HepG2 (cell line): ENCODE measurements around the gene NYNRIN. TPM values are rescaled to one million over a fixed set of nuclear protein-coding genes. Genes with fewer than 3 reads are reported as not detected.

Experiments
- ATF6 ChIP-seq: sonication (generic); formaldehyde crosslinking; conservative IDR thresholded peaks from 2 replicates; pipeline ENCODE4 v1.4.0; 2020; ENCODE audit warnings: missing genetic modification reagents
- ATF7-NPFF ChIP-seq: sonication (generic); formaldehyde crosslinking; IDR thresholded peaks from 2 replicates; pipeline ENCODE4 v1.8.1; 2023; ENCODE audit warnings: mild to moderate bottlenecking, low read depth, missing genetic modification reagents, moderate library complexity
- CENPT ChIP-seq: sonication (generic); formaldehyde crosslinking; IDR thresholded peaks from 2 replicates; pipeline ENCODE4 v1.8.0; 2022; ENCODE audit warnings: low read depth, mild to moderate bottlenecking, moderate library complexity, missing genetic modification reagents
- ELK4 ChIP-seq: sonication (generic); formaldehyde crosslinking; IDR thresholded peaks from 2 replicates; pipeline ENCODE4 v1.9.0; 2021; ENCODE audit warnings: missing genetic modification reagents, borderline replicate concordance
- ESRRA ChIP-seq: sonication (generic); formaldehyde crosslinking; IDR thresholded peaks from 2 replicates; pipeline ENCODE4 v1.5.1; 2020; ENCODE audit warnings: mild to moderate bottlenecking, low read depth, missing genetic modification reagents
- GATAD2A ChIP-seq: IDR thresholded peaks from 2 replicates; pipeline ENCODE4 v1.6.1; 2016
- JUND ChIP-seq: sonication (generic); formaldehyde crosslinking; IDR thresholded peaks from 2 replicates; pipeline ENCODE4 v1.8.0; 2022; ENCODE audit warnings: mild to moderate bottlenecking, missing genetic modification reagents
- MIER3 ChIP-seq: IDR thresholded peaks from 2 replicates; pipeline ENCODE4 v1.6.1; 2016; ENCODE audit warnings: missing compliant biosample characterization, borderline replicate concordance
- NR2F1 ChIP-seq, 2 experiments: fragments of 450-650 bp in 1 of 2; formaldehyde crosslinking in 1 of 2; IDR thresholded peaks; 2 replicates each; pipeline versions ENCODE4 v1.5.0 to v1.6.1; 2016 to 2020; ENCODE audit warnings: mild to moderate bottlenecking in 1 of 2, missing compliant biosample characterization in 1 of 2, missing genetic modification reagents in 1 of 2, moderate library complexity in 1 of 2
- PITX1 ChIP-seq: sonication (generic); formaldehyde crosslinking; IDR thresholded peaks from 2 replicates; pipeline ENCODE4 v1.5.1; 2020; ENCODE audit warnings: mild to moderate bottlenecking, missing genetic modification reagents
- RARA ChIP-seq: IDR thresholded peaks from 2 replicates; pipeline ENCODE4 v1.6.1; 2016; ENCODE audit warnings: missing genetic modification reagents, missing compliant biosample characterization
- SMYD3 ChIP-seq: sonication (generic); formaldehyde crosslinking; IDR thresholded peaks from 2 replicates; pipeline ENCODE4 v1.8.1; 2023; ENCODE audit warnings: mild to moderate bottlenecking, missing genetic modification reagents
- SRSF4 ChIP-seq: fragments of 200-400 bp; formaldehyde crosslinking; IDR thresholded peaks from one replicate; pipeline ENCODE4 v1.6.1; 2018; ENCODE audit warnings: mild to moderate bottlenecking, low read depth, low read length, moderate library complexity; ENCODE audit not compliant: poor library complexity, severe bottlenecking
- SUZ12 ChIP-seq: fragments of 150-350 bp; IDR thresholded peaks from 2 replicates; pipeline ENCODE4 v1.6.1; 2014; ENCODE audit warnings: low read depth, low read length
- TOE1 ChIP-seq: sonication (generic); formaldehyde crosslinking; IDR thresholded peaks from 2 replicates; pipeline ENCODE4 v1.4.0; 2020; ENCODE audit warnings: mild to moderate bottlenecking, missing genetic modification reagents
- ZFAT ChIP-seq: sonication (generic); formaldehyde crosslinking; conservative IDR thresholded peaks from 2 replicates; pipeline ENCODE4 v1.8.1; 2023; ENCODE audit warnings: missing genetic modification reagents, inconsistent platforms
- ZFP62 ChIP-seq: sonication (generic); formaldehyde crosslinking; IDR thresholded peaks from 2 replicates; pipeline ENCODE4 v1.4.0; 2020; ENCODE audit warnings: missing genetic modification reagents
- ZMYM3 ChIP-seq: sonication (generic); formaldehyde crosslinking; IDR thresholded peaks from 2 replicates; pipeline ENCODE4 v1.5.1; 2020; ENCODE audit warnings: mild to moderate bottlenecking, missing genetic modification reagents
- ZNF124 ChIP-seq: sonication (generic); formaldehyde crosslinking; IDR thresholded peaks from 2 replicates; pipeline ENCODE4 v1.4.0; 2020; ENCODE audit warnings: missing genetic modification reagents
- ZNF3 ChIP-seq: IDR thresholded peaks from 2 replicates; pipeline ENCODE4 v1.7.0; 2017; ENCODE audit warnings: inconsistent platforms
- ZNF484 ChIP-seq: sonication (generic); formaldehyde crosslinking; IDR thresholded peaks from 2 replicates; pipeline ENCODE4 v1.5.1; 2020; ENCODE audit warnings: mild to moderate bottlenecking, low read depth, missing genetic modification reagents, borderline replicate concordance
- ZNF570 ChIP-seq: sonication (generic); formaldehyde crosslinking; IDR thresholded peaks from 2 replicates; pipeline ENCODE4 v1.4.0; 2020; ENCODE audit warnings: mild to moderate bottlenecking, missing genetic modification reagents, borderline replicate concordance
- ZNF597 ChIP-seq: sonication (generic); formaldehyde crosslinking; IDR thresholded peaks from 2 replicates; pipeline ENCODE4 v1.5.0; 2020; ENCODE audit warnings: missing genetic modification reagents
- ZNF792 ChIP-seq: IDR thresholded peaks from 2 replicates; pipeline ENCODE4 v1.6.1; 2016
- ZSCAN20 ChIP-seq: sonication (generic); formaldehyde crosslinking; IDR thresholded peaks from 2 replicates; pipeline ENCODE4 v1.4.0; 2020; ENCODE audit warnings: missing genetic modification reagents, mild to moderate bottlenecking, borderline replicate concordance
- ZSCAN21 ChIP-seq: sonication (generic); formaldehyde crosslinking; IDR thresholded peaks from 2 replicates; pipeline ENCODE4 v1.8.0; 2022; ENCODE audit warnings: mild to moderate bottlenecking, missing genetic modification reagents, moderate library complexity, borderline replicate concordance
- polyA plus RNA-seq, 8 experiments: library from polyadenylated mRNA; depleted of rRNA in 3 of 8; stranded (reverse) in 7 of 8; unstranded in 1 of 8; fragments of >200 nt; fragmentation: Illumina TruSeq in 4 of 8; extraction: Trizol in 4 of 8; gene quantifications; 2 replicates each; pipeline versions ENCODE4 v1.2.1 to v1.2.3, GENCODE V29; 2011 to 2016; ENCODE audit warnings: low read depth in 4 of 8, missing spikeins in 1 of 8, mixed read lengths in 1 of 8; ENCODE audit not compliant: insufficient read depth in 1 of 8
- total RNA-seq, 5 experiments: library from RNA; depleted of rRNA; stranded (reverse); fragments of >200 nt; fragmentation: Illumina TruSeq; extraction: Trizol; gene quantifications; 2 replicates each; pipeline ENCODE4 v1.2.3, GENCODE V29; 2016; ENCODE audit warnings: low read depth in 1 of 5

NYNRIN gene
- total and polyA plus RNA-seq, 2 of the 13 experiments (the other 11 are each of a cell fraction or from before 2014, with no cell fraction given): 0.63 to 1.1 TPM

- TF ChIP-seq ZFAT (CRISPR knock-in tag) (0 out of 2 replicates have a peak, but pooled peaks have one; percentile 62), ZNF484 (no peak; the same call in 1 of the 2 replicates), ZSCAN21 (CRISPR knock-in tag) (peak; percentile 87), ZNF597 (CRISPR knock-in tag) (no peak), ATF6 (CRISPR knock-in tag) (no peak), SMYD3 (CRISPR knock-in tag) (0 out of 2 replicates have a peak, but pooled peaks have one; percentile 37), GATAD2A (CRISPR knock-in tag) (peak; percentile 64; the same call in 1 of the 2 replicates), ZMYM3 (CRISPR knock-in tag) (peak; percentile 45; the same call in 1 of the 2 replicates), CENPT (CRISPR knock-in tag) (no peak), RARA (peak; percentile 12; the same call in 1 of the 2 replicates), ZSCAN20 (CRISPR knock-in tag) (no peak), ATF7-NPFF (CRISPR knock-in tag) (no peak), SUZ12 (no peak), ZNF3 (CRISPR knock-in tag) (no peak), TOE1 (CRISPR knock-in tag) (no peak), SRSF4 (no peak), MIER3 (CRISPR knock-in tag) (no peak), ZFP62 (CRISPR knock-in tag) (no peak), ELK4 (CRISPR knock-in tag) (no peak), PITX1 (peak; percentile 54), ESRRA (CRISPR knock-in tag) (peak; percentile 50; the same call in 1 of the 2 replicates), JUND (CRISPR knock-in tag) (no peak), NR2F1 (CRISPR knock-in tag; IDR thresholded peaks at IDR 0.05) (no peak; a peak in 1 of 4 replicates), ZNF792 (CRISPR knock-in tag) (no peak), ZNF570 (CRISPR knock-in tag) (no peak), ZNF124 (peak; percentile 61; the same call in 1 of the 2 replicates)
These were observed 31.9 kb upstream of the NYNRIN start (continued) for GRCh38 chr14:24366721-24367513.
